Measurements from ENCODE around the gene RAB8B. TPM values are rescaled to one million over a fixed set of nuclear protein-coding genes. Genes with fewer than 3 reads are reported as not detected.

Gene RAB8B
- 14.6 and 22.0 TPM in 2 replicates for total RNA-seq

DNA sequence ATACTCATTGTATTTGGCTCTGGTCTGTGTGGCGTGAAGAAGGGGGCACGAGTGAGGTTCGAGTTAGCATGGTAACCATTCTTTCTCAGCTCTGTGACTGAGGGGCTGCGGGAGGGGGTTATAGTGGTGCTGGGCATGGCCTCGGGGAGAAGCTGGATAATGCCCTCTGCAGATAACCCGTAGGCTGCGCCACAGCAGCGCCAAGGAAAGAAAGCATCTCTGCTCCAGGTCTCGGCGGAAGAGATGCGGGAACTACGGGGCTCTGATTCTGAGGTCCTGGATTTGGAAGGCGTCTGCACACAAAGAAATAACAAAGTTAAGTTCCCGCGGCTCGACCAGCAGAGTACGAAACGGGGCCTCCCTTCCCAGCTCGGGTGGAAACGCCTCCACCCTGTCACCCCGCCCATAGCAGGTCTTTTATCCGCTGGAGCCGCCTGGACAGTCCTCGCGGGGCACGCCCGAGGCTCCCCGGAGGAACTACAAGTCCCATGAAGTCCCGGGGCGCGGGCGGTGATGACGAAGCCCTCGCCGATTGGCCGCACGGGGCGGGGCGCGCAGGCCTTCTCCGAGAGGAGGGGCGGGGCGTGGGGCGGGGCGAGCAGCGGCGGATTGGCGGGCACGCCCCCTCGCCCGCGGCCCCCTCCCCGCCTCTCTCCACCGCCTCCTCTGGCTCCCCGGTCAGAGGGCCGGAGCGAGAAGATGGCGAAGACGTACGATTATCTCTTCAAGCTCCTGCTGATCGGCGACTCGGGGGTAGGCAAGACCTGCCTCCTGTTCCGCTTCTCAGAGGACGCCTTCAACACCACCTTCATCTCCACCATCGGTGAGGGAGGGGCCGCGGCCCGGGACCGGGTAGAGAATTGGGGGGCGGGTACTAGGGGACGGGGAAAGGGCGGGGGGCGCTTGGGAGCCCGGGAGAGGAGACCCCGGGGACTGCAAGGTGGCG is at the start of gene RAB8B:
RAB8B (plus strand) TSS at position 681 of the 946 bp plus-strand sequence; CDS start at position 700, 19 bp downstream.

DNA sequence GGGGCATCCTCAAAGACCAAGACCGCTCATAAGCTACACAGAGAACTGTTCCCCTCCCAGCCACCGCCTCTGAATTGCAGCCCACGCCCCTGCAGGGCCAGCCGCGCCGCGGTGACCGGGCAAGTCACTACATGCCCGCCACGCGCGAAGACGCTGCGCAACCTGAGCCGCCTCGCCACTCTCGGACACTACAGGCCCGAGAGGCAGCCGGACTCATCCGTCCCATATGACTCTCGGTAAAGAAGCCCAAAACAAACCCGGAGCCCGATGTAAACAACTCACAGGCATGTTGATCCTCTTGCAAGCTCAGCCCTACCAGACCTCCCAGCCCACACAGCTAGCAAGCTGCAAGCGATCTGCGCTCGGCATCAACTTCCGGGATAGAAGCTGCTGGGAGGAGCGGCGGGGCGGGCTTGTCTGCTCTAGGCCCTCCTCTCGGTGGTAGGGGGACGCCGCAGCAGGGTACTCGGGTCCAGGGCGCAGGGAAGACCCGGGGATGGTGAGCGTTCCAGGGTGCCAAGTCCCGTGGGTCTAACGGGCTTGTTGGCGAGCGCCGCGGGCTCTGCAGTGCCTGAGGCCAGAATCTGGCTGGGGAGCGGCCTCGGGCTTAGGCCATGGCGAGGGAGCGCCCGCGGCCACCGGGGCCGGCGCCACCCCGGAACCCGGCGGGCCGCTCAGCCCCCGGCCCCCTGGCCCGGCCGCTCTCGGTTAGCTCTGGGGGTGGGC is 32.1 kb upstream of the RAB8B start, which contains the start of gene RPS27L:
RPS27L (minus strand) TSS at position 360 of the 726 bp plus-strand sequence; CDS start at position 288, 72 bp downstream.

DNA sequence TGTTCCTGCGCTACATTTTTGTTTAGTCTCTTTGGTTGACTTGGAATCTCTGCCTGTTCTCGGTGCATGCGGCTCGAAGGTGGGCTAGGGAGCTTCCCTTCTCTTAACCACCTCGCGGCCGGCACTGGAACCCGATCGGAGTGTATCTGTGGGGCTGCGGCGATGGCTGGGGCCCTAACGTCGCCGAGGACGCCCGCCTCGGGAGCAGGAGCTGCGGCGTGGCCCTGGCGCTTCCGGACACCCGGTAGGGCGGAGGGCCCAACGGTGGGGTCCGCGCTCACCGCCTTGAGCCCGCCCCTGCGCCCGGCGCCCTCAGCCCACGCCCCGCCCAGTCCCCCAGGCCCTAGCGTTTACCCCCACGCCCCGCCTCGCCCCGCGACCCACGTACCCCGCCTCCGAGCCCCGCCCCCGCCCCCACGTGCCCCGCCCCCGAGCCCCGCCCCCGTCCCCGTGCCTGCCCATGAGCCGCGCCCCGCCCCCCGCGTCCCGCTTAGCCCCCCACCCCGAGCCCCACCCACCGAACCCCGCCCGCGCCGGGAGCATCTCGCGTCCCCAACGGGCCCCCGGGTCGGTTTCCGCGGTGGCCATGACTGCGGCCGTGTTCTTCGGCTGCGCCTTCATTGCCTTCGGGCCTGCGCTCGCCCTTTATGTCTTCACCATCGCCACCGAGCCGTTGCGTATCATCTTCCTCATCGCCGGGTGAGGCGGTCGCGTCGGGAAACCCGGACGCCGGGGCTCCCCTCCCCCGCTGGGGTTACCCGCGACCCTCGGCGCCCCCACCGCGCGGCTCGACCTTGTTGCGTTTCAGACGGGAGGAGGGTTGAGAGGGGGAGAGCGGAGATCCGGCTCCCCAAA is 87.9 kb downstream of the RAB8B start, which contains the start of gene APH1B:
APH1B (plus strand) TSS at position 568 of the 855 bp plus-strand sequence; CDS start at position 587, 19 bp downstream.

Other genes starting within 250 kb of the RAB8B start
- 471 and 745 TPM in 2 replicates for gene TPM1, start 146.9 kb upstream of the RAB8B start, total RNA-seq
- 9.6 and 12.4 TPM in 2 replicates for gene LACTB, start 67.7 kb upstream of the RAB8B start, total RNA-seq
- 119 and 120 TPM in 2 replicates for gene RPS27L, start 32.1 kb upstream of the RAB8B start, total RNA-seq
- 6.2 and 10.6 TPM in 2 replicates for gene APH1B, start 88.0 kb downstream of the RAB8B start, total RNA-seq
- 7.2 and 12.4 TPM in 2 replicates for gene CA12, start 192.2 kb downstream of the RAB8B start, total RNA-seq